GM18909 (cell line): Measurements from ENCODE around the gene C1QL4.
"Not testable (repeated sequence)": the region's sequence is repeated elsewhere in the genome, so short reads cannot be mapped to it uniquely, and the experiment has no call there.

ENCODE experiments used
- ATAC-seq: cut with Tn5 transposase; IDR thresholded peaks from one replicate; pipeline ENCODE4 v1.9.1; 2021; ENCODE audit warnings: mild to moderate bottlenecking; ENCODE audit not compliant: unreplicated experiment, poor library complexity

Gene C1QL4

DNA sequence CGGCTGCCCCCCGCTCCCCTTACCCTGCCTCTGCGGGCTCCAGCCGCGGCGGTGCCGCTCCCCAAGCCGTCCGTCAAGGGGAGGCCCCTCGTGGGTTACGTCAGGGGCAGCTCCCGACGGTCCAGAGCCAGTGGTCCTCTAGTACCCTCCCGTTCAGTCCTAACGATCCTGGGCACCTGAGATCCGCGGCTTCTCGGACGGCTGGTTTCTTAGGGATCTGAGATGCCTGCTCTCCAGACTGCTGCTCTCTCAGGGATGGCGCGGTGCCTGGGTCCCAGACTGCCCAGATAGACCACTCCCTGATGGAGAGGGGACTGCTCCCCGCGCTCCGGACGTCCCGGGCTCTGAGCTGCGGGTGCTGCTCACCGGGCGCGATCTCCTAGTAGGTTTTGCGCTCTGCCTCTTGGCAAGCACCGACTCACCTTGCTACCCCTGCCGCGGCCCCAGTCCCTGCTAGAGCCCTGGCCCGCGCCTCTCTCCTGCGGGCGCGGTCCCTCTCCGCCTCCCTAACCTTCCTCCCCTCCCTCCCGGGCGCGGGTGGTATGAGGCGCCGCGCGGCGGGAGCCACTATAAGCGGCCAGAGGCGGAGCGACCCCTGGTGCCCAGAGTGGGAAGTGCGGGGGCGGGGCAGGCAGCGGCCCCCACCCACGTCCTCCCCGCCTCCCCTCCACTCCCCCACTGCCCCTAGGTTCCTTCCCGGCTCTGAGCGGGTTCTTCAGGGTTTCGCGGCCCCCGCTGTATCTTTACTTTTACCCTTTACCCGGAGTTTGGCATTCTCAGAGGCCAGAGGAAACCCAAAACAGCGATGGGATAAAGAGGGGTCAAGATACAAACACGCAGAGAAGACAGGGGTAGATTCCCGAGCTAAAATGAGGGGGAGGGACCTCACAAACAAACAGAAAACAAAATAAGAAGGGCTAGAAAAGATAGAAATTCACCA, at the start of gene C1QL4:
Gene C1QL4, minus strand, starts transcription at position 544 of the 940 bp plus-strand sequence. CDS start 711 bp downstream, outside the sequence.
- ATAC-seq = peak; percentile 69

DNA sequence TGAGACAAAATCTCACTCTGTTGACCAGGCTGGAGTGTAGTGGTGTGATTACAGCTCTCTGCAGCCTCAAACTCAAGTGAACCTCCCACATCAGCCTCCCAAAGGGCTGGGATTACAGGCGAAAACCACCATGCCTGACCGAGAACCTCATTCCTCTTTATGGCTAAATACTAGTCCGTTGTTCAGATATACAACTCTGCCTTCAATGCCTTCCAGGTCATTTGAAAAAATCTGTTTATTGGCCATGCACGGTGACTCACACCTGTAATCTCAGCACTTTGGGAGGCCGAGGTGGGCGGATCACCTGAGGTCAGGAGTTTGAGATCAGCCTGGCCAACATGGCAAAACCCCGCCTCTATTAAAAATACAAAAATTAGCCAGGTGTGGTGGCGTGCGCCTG, 43.2 kb upstream of the C1QL4 start:
- ATAC-seq = not testable (repeated sequence)

DNA sequence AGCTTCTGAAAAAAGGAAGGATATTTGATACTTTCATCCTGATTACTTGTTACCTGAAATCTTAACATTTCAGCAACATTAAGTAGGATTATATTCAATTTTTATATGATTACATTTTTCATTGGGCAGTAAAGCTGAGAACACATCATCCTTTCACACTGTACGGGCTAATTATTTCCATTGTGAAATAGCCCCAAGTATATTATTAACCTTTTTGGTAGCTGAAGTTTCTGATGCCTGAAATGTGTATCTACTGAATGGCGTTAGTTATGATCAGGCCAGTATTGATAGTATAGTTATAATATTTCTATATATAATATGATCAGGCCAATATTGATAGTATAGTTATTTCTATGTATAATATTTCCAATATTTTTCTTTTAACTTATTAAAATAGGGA, 40.4 kb upstream of the C1QL4 start:
- no peak for ATAC-seq

DNA sequence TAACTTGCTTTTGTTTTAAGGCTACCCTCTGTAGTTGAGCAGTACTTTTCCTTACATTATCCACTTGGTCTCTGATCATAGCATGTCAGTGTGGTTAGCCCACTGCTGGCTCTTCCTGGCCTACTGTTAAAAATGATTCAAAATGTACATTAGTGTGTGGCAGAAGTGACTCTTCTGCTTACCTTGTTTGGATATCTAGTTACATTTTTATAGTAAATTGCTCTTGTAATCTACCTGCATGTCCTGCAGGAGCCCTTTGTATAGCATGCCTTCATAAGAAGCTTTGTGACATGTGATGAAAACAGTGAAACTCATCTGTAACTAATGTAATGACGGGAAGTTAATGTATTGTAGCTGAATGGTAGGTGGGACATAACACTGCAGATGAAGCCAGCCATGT, 38.4 kb upstream of the C1QL4 start:
- ATAC-seq = peak; percentile 59

DNA sequence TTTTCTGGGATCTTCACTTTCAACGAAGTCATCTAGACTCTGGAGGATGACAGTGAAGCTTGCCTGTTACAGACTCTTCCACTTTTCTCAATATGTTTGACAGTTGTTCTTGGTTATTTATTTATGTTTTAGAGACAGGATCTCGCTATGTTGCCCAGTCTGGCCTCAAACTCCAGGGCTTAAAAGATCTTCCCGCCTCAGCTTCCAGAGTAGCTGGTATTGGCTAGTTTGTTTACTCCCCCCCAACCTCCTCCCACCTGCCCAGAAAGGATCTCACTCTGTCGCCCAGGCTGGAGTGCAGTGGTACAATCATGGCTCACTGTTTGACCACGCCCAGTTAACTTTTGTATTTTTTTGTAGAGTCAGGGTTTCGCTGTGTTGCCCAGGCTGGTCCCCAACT, 33.6 kb upstream of the C1QL4 start:
- no peak for ATAC-seq

DNA sequence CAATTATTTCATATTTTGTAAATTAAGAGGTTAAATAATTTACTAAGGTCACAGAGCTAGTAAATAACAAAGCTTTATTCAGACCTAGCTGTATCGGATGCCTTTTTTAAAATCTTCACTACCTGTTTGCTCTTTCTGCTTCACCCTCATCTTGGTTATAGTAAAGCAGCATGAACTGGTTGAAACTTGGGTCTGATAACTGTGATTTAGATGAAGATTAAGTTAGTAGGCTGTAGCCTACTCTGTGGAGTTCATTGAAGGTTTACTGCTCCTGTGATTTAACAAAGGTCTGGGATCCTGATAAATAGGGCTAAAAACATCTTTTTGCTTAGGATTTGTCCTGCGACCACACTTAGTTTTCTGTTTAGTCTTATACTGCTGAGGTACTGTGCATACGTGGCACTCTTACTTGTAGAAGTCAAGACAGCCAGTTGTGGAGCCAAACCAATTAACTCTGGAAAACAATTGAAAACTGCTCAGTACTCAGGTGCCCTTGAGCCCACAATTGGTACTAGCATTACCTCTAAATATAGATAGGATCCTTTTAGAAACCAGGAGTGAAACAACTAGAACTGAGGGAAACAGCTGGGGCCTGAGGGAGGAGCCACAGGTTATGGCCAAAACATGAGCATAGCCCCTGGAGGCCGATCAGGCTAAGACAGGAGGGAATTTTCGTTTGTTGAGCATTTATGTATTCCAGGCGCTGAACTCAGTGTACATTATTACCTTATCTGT, 32.6 kb upstream of the C1QL4 start:
- ATAC-seq = peak; percentile 53

DNA sequence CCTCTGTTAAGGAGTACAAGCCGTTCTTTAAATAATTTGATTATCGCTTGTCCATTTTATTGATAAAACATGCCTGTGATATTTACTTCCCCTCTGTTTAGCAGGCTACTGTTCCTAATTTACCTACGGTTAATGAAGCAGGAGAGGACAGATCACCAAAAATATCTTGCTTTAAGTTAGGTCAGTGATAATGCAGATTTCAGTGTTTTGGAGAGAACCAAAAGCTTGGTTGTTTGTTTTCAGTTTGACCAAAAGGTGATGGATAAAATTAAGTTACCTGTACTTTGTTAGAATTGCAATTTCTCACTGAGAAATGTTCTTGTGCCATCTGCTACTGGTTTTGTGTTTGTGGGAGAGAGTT, 31.2 kb upstream of the C1QL4 start:
- ATAC-seq = no peak

DNA sequence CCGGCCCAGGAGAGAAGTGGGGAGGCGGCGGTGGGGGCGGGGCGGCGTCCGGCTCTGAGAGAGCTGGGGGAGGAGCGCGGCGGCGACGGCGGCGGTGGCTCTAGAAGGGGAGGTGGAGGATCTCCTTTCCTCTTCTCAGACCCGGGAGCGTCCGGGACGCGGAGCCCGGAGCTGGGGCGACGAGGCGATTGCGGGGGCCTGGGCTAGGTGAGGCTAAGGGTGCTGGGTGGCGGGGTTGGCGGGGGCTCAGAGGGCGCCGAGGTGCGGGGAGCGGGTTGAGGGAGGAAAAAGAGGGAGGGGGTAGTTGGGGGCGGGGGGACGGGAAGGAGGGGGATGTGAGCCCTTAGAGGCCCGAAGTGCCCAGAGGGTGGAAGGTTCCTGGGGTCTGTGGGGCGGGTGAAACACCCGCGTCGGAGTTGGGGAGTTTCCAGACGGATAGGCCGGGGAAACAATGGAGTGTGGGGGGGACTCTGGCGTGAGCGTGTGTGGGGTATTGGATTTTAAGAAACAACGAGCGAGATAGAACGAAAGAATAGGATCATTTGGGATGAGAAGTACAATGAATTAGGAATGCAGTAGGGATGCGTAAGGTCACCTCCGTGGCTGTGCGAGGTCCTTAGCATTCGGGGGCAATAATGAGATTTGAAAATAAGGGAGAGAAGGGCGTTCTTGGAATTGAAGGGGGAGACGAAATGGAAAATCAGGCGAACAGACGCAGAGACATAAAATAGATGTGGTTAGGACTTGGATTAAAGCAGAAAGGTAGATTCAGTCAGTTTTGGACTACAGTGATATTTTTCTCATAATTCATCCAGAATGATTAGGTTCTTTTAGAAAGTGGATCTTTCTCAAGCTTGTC, 30.6 kb upstream of the C1QL4 start, which contains the start of gene SPATS2:
Gene SPATS2, plus strand, starts transcription at position 82 of the 859 bp plus-strand sequence. CDS start 93,551 bp downstream, outside the sequence.
- no peak for ATAC-seq

DNA sequence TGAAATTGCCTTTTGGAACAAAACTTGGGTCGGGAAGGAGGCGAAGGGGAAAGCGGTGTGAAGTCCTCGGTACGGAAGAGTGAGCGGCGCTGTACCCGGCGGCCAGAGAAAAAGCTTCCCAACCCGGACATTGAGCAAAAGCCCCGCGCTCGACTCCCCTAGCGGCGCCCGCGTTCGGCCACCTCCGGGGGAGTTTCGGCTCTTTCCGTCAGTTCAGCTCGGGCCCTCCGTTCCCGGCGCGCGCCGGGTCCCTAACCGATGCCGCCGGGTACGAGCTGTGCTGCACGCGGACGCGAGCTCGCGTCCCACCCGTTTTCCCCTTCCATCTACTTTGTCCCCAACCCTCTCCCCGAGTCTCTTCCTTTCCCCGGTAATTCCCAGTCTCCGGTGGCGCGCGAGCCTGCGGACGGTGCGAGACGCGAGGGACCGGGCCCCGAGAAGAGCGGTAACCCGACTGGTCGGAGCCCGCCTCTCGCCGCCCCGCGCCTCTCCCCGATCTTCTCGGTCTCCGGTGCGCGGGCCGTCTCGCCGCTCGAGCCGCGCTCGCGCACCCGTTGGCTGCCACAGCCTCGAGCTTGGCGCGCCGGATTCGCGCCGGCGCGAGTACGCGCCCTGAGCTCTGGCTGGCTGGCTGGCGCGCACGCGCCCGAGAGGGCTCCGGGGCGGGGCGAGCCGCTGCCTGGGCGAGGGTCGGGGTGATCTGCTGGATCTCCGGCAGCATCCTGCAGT, 29.8 kb upstream of the C1QL4 start:
- peak; percentile 69 for ATAC-seq

DNA sequence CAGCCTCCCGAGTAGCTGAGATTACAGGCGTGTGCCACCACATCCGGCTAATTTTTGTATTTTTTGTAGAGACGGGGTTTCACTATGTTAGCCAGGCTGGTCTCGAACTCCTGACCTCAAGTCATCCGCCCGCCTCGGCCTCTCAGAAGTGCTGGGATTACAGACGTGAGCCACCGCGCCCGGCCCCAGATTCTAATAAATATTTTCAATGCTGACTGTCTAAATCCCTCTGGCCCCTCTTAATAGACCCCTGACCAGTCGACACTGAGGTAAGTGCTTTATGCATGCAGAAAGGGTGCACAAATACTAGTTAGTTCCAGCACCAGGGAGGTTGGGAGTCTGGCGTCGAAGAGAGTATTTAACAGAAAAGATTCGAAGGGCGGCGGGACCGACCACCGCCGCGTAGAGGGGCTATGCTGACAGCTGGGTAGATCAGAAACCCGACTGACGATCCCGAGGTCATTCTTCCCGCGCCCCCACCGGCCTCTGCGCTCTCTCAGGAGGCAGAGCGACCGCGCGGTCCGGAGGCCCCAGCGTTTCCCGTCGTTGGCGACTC, 29.2 kb upstream of the C1QL4 start:
- peak; percentile 3 for ATAC-seq

DNA sequence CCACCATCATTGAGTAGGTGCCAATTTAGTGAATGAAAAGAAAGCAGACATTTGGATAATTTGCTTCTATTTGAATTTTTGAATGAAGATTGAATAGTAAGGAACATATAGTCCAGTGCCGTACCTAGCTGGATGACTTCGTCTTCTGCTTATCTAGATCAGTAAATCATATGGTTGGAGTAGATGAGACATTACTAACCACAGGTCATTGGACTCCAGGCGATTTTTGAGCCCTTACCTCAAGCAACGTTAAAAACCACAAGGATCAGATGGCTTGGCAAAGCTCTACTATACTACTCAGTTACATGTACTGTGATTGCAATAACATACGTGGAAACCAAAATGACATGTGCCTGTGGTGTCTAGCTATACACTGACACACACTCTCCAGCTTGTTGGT, 28.6 kb upstream of the C1QL4 start:
- ATAC-seq = no peak

DNA sequence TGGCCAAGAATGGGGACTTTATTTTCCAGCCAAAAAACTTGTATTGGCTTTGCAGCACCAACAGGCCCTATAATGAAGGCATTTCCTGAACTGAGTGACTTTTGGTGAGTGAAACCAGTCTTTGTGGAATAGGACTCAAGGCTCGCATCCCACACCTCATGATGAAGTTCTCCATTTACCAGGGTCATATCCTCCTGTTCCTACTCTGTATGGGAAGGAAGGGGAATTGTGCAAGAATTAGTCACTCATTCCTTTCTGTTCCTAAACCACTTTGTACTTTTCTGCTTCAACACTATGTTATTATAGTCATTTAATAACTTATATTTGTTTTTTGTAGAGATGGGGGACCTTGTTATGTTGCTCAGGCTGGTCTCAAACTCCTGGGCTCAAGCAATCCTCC, 28.0 kb upstream of the C1QL4 start:
- ATAC-seq = no peak

DNA sequence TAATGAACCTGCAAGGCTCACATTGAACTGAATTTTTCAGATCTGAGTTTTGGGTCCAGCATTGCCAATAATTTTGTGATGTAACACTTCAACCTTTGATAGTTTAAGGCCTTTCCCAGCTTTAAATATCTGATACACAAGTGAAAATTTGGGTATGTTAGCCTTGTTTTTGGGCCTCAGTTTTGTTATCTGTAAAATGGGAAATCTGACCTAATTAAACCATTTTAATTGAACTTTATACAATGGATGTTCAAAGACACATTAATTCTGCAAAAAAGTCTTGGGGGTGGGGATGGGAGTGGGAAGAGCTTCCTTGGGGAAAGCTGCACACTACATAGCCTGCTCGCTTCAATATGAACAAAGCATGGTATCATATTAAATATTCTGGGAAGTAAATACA, 25.1 kb upstream of the C1QL4 start:
- no peak for ATAC-seq

DNA sequence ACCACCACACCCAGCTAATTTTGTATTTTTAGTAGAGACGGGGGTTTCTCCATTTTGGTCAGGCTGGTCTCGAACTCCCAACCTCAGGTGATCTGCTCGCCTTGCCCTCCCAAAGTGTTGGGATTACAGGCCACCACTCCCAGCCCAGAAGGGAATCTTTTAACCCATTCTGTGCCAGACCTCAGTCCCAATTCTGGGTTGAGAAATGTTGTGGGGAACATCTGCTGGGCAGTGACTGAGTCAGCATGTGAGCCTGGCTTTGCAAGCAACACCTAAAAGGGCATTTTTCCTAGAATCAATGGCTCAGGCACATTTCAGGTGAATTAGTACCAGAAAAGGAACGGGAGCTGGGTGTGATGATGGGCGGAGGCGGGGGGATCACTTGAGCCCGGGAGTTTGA, 22.7 kb upstream of the C1QL4 start:
- ATAC-seq = no peak

DNA sequence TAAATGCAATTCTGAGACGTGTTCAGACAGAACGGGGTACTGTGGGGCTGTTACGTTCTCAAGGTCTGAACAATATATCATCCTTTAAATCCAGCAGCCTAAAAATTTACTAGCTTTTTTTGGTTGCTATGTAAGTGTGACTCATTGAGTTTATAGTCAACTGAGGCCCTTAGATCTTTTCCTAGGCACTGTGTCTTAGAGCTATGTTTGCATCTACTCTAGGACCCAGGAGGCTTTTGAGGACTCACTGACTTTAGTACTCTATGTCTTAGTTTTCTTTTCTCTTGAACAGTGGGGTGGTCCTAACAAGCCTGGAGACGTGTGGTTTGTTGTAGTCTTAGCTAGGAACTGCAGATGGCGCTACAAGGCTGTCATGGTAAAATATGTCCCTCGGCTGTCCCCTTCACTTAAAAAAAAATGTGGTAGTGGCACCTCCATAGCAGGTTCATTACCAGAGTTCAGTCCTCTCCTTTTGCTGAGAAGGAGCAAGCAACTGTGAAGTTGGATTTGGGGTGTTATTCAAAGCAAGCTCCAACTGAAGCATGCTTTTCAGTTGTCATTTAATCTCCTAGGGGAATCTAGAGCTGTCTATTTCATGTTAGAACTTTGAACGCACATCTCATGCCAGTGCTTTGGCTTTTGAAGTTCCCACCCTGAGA, 21.6 kb upstream of the C1QL4 start:
- ATAC-seq = peak; percentile 50

DNA sequence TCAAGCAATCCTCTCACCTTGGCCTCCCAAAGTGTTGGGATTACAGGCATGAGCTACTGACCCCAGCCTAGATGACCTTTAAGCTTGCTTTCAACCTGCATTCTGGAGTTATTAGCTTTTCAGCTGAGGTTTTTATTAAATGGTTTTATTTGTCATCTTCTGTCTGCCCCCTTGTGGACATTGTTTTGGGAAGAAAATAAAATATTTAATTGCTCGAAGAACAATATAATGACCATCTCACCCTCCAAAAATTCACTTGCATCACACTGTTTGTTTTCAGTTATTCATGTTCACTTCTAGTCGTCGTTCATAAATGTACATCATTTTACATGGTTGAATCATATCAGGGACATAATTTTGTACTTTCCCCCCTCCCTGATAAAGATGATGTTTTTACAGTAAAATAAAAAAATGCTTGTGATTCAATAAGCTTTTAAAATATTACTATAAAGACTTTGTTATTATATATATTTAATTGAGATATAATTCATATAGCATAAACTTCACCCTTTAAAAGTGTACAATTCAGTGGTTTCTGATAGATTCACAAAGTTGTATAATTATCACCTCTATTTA, 20.2 kb upstream of the C1QL4 start:
- ATAC-seq = no peak

DNA sequence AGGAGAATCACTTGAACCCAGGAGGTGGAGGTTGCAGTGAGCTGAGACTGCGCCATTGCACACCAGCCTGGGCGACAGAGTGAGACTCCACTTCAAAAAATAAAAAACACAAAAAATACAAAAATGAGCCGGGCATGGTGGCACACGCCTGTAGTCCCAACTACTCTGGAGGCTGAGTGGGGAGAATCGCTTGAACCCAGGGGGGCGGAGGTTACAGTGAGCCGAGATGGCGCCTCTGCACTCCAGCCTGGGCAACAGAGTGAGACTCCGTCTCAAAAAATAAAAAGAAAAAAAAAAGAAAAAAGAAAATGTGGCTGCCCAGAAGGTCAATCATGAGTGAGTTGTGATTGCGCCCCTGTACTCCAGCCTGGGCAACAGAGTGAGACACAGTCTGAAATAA, 18.9 kb upstream of the C1QL4 start:
- ATAC-seq = no peak

DNA sequence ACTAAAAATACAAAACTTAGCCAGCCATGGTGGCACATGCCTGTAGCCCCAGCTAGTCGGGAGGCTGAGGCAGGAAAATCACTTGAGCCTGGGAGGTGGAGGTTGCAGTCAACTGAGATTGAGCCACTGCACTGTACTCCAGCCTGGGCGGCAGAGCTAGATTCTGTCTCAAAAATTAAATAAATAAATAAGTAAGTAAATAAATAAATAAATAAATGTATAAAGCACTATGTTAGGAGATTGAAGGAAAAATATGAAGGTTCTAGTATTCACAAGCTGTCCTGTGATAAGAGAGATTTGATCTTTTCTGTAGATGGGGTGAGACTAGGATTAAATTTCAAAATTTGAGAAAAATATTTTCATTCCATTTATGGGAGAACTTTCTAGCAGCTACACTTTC, 15.4 kb upstream of the C1QL4 start:
- ATAC-seq = no peak

DNA sequence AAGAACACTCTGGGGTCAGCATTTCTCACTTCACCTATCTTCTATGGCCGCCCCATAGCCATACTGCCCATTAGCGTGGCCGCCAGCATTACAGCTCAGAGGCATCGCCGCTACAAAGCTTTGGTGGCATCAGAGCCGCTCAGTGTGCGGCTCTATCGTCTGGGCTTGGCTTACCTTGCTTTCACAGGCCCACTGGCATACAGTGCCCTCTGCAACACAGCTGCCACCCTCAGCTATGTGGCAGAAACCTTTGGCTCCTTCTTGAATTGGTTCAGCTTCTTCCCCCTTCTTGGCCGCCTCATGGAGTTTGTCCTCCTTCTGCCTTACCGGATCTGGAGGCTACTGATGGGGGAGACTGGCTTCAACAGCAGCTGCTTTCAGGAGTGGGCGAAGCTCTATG, 12.3 kb upstream of the C1QL4 start:
- ATAC-seq = no peak
